Skeletal muscle cell (primary cell): Measurements from ENCODE around the gene CACUL1.
"Not testable (repeated sequence)": the region's sequence is repeated elsewhere in the genome, so short reads cannot be mapped to it uniquely, and the experiment has no call there.

ENCODE experiments used
- DNase-seq: peaks from one replicate; pipeline ENCODE4 v3.0.0-alpha.2; 2010; ENCODE audit warnings: low read depth
- H3K4me3 ChIP-seq: 2 replicates; pipeline ENCODE4 v1.5.1; 2011; ENCODE audit warnings: low read depth, mild to moderate bottlenecking, control low read depth, low read length, moderate library complexity

The CACUL1 gene

GRCh38 chr10:118701529-118702323 lies 53.0 kb downstream of the CACUL1 start:
- H3K4me3 ChIP-seq = no peak overlapping the region
- DNase-seq = no peak

GRCh38 chr10:118698421-118698820 lies 56.3 kb downstream of the CACUL1 start:
- H3K4me3 ChIP-seq = no peak overlapping the region
- DNase-seq = no peak

- no peak for DNase-seq
Measured at GRCh38 chr10:118694848-118695247, 59.9 kb downstream of the CACUL1 start.

GRCh38 chr10:118692872-118693271 lies 61.9 kb downstream of the CACUL1 start:
- peak; percentile 80 for DNase-seq
- H3K4me3 ChIP-seq = no peak overlapping the region

More at GRCh38 chr10:118694848-118695247, 59.9 kb downstream of the CACUL1 start:
- no peak overlapping the region for H3K4me3 ChIP-seq

GRCh38 chr10:118689070-118689858 lies 65.5 kb downstream of the CACUL1 start:
- DNase-seq = no peak
- no peak overlapping the region for H3K4me3 ChIP-seq

GRCh38 chr10:118687472-118687871 lies 67.3 kb downstream of the CACUL1 start:
- H3K4me3 ChIP-seq = no peak overlapping the region
- no peak for DNase-seq

GRCh38 chr10:118682533-118682932 lies 72.2 kb downstream of the CACUL1 start:
- no peak overlapping the region for H3K4me3 ChIP-seq
- no peak for DNase-seq

- no peak for DNase-seq
Measured at GRCh38 chr10:118680197-118680596, 74.6 kb downstream of the CACUL1 start.

GRCh38 chr10:118674226-118674919 lies 80.4 kb downstream of the CACUL1 start:
- no peak overlapping the region for H3K4me3 ChIP-seq
- DNase-seq = no peak

More at GRCh38 chr10:118680197-118680596, 74.6 kb downstream of the CACUL1 start:
- H3K4me3 ChIP-seq = no peak overlapping the region

- DNase-seq = no peak
- H3K4me3 ChIP-seq = no peak overlapping the region
Measured at GRCh38 chr10:118672766-118673715, 81.7 kb downstream of the CACUL1 start.

- no peak overlapping the region for H3K4me3 ChIP-seq
Measured at GRCh38 chr10:118672153-118672552, 82.6 kb downstream of the CACUL1 start.

GRCh38 chr10:118671221-118671620 lies 83.5 kb downstream of the CACUL1 start:
- not testable (repeated sequence) for DNase-seq, H3K4me3 ChIP-seq

More at GRCh38 chr10:118672153-118672552, 82.6 kb downstream of the CACUL1 start:
- DNase-seq = no peak

- no peak for DNase-seq
- H3K4me3 ChIP-seq = no peak overlapping the region
Measured at GRCh38 chr10:118670472-118671124, 84.2 kb downstream of the CACUL1 start.

GRCh38 chr10:118669835-118670234 lies 84.9 kb downstream of the CACUL1 start:
- no peak overlapping the region for H3K4me3 ChIP-seq
- DNase-seq = no peak

- no peak overlapping the region for H3K4me3 ChIP-seq
- peak; percentile 1 for DNase-seq
Measured at GRCh38 chr10:118669020-118669791, 85.6 kb downstream of the CACUL1 start.

GRCh38 chr10:118668228-118668952 lies 86.4 kb downstream of the CACUL1 start:
- DNase-seq = no peak
- H3K4me3 ChIP-seq = no peak overlapping the region

GRCh38 chr10:118667732-118668131 lies 87.0 kb downstream of the CACUL1 start:
- H3K4me3 ChIP-seq = no peak overlapping the region
- DNase-seq = no peak
